GM23338 (cell line): ENCODE data around the gene MBNL3. TPM values are rescaled to one million over a fixed set of nuclear protein-coding genes. Genes with fewer than 3 reads are reported as not detected.

Experiments used
- ATAC-seq: fragments of 200-7000 bp; cut with Tn5 transposase; 3 replicates; pipeline ENCODE4 v1.9.1; 2020
- DNase-seq: peaks from one replicate; pipeline ENCODE4 v3.0.0-alpha.2; 2015; ENCODE audit warnings: low spot score
- H2AFZ ChIP-seq: fragments of 200-600 bp; sonication (generic); 2 replicates; pipeline ENCODE4 v1.8.0; 2016; ENCODE audit warnings: antibody characterized with exemption, mild to moderate bottlenecking, moderate library complexity
- H3F3A ChIP-seq: fragments of 200-600 bp; sonication (generic); replicated peaks from 2 replicates; pipeline ENCODE4 v1.8.0; 2017; ENCODE audit warnings: antibody characterized with exemption, mixed run types, low read depth
- H3K27ac ChIP-seq: fragments of 200-600 bp; sonication (generic); 2 replicates; pipeline ENCODE4 v1.6.1; 2016; ENCODE audit warnings: low read depth
- H3K27me3 ChIP-seq: fragments of 200-600 bp; sonication (generic); 2 replicates; pipeline ENCODE4 v1.8.0; 2016; ENCODE audit warnings: mild to moderate bottlenecking, mixed run types, moderate library complexity; ENCODE audit not compliant: insufficient read depth
- H3K36me3 ChIP-seq: fragments of 200-600 bp; sonication (generic); 2 replicates; pipeline ENCODE4 v1.8.0; 2016; ENCODE audit warnings: mild to moderate bottlenecking; ENCODE audit not compliant: insufficient read depth
- H3K4me1 ChIP-seq: fragments of 200-600 bp; sonication (generic); 2 replicates; pipeline ENCODE4 v1.8.0; 2016; ENCODE audit warnings: mild to moderate bottlenecking, moderate library complexity; ENCODE audit not compliant: insufficient read depth
- H3K4me2 ChIP-seq: fragments of 200-600 bp; sonication (generic); 2 replicates; pipeline ENCODE4 v1.7.1; 2017; ENCODE audit warnings: mixed run types
- H3K4me3 ChIP-seq: fragments of 200-600 bp; sonication (generic); 2 replicates; pipeline ENCODE4 v1.6.1; 2016; ENCODE audit warnings: mixed run types
- H3K79me2 ChIP-seq: fragments of 200-600 bp; sonication (generic); replicated peaks from 2 replicates; pipeline ENCODE4 v1.8.0; 2017; ENCODE audit warnings: mild to moderate bottlenecking; ENCODE audit not compliant: insufficient read depth
- H3K9me2 ChIP-seq: fragments of 200-600 bp; sonication (generic); 2 replicates; pipeline ENCODE4 v1.8.0; 2017; ENCODE audit not compliant: insufficient read depth
- H4K20me1 ChIP-seq: fragments of 200-600 bp; sonication (generic); replicated peaks from 2 replicates; pipeline ENCODE4 v1.8.0; 2017; ENCODE audit warnings: mild to moderate bottlenecking; ENCODE audit not compliant: insufficient read depth
- H3K27ac Mint-ChIP-seq: 2 replicates; pipeline ENCODE4 v1.8.0; 2020; ENCODE audit warnings: inconsistent platforms, mild to moderate bottlenecking, moderate library complexity, mixed read lengths
- H3K27me3 Mint-ChIP-seq: 3 replicates; pipeline ENCODE4 v1.8.0; 2022; ENCODE audit warnings: low read depth, mild to moderate bottlenecking, moderate library complexity, mixed read lengths, inconsistent platforms; ENCODE audit not compliant: insufficient read depth, poor library complexity
- H3K36me3 Mint-ChIP-seq: 3 replicates; pipeline ENCODE4 v1.8.0; 2021; ENCODE audit warnings: low read depth, mild to moderate bottlenecking, inconsistent platforms, moderate library complexity, mixed read lengths
- H3K4me1 Mint-ChIP-seq: 3 replicates; pipeline ENCODE4 v1.8.0; 2020; ENCODE audit warnings: mild to moderate bottlenecking, inconsistent platforms, mixed read lengths
- H3K4me3 Mint-ChIP-seq: 3 replicates; pipeline ENCODE4 v1.8.0; 2021; ENCODE audit warnings: moderate library complexity, mild to moderate bottlenecking, inconsistent platforms, mixed read lengths
- H3K9me3 Mint-ChIP-seq: 3 replicates; pipeline ENCODE4 v1.8.0; 2020; ENCODE audit warnings: moderate library complexity, mild to moderate bottlenecking, inconsistent platforms, mixed read lengths
- CREB1 ChIP-seq: fragments of 250-450 bp; sonication (Bioruptor Pico); IDR thresholded peaks from 2 replicates; pipeline ENCODE4 v1.5.0; 2020; ENCODE audit warnings: low read depth, mild to moderate bottlenecking, moderate library complexity
- EZH2 ChIP-seq: fragments of 200-600 bp; sonication (generic); IDR thresholded peaks from one replicate; pipeline ENCODE4 v1.8.0; 2017; ENCODE audit warnings: antibody characterized with exemption, mild to moderate bottlenecking, low read depth; ENCODE audit not compliant: unreplicated experiment
- EZH2phosphoT487 ChIP-seq: fragments of 200-600 bp; sonication (generic); IDR thresholded peaks from one replicate; pipeline ENCODE4 v1.8.1; 2018; ENCODE audit warnings: antibody characterized with exemption; ENCODE audit not compliant: unreplicated experiment
- JUNB ChIP-seq: IDR thresholded peaks from one replicate; pipeline ENCODE4 v1.6.1; 2016; ENCODE audit warnings: antibody characterized with exemption; ENCODE audit not compliant: unreplicated experiment
- NANOG ChIP-seq: IDR thresholded peaks from 2 replicates; pipeline ENCODE4 v1.6.1; 2016; ENCODE audit warnings: antibody characterized with exemption, borderline replicate concordance
- POLR2AphosphoS5 ChIP-seq: IDR thresholded peaks from 2 replicates; pipeline ENCODE4 v1.6.1; 2016; ENCODE audit warnings: antibody characterized with exemption, low read depth
- STAT1 ChIP-seq: IDR thresholded peaks from one replicate; pipeline ENCODE4 v1.6.1; 2016; ENCODE audit warnings: antibody characterized with exemption; ENCODE audit not compliant: unreplicated experiment
- ZNF114 ChIP-seq: fragments of 250-450 bp; sonication (Bioruptor Pico); IDR thresholded peaks from 2 replicates; pipeline ENCODE4 v1.5.0; 2020; ENCODE audit warnings: mild to moderate bottlenecking, moderate library complexity
- ZNF331 ChIP-seq: fragments of 250-450 bp; sonication (Bioruptor Pico); IDR thresholded peaks from 2 replicates; pipeline ENCODE4 v1.5.0; 2020; ENCODE audit warnings: low read depth, mild to moderate bottlenecking, moderate library complexity
- polyA plus RNA-seq: library from polyadenylated mRNA; unstranded; fragments of >200 nt; fragmentation: Nextera tagmentation; extraction: Ambion mirVana; gene quantifications from 2 replicates; pipeline ENCODE4 v1.2.1, GENCODE V29; 2016
- total RNA-seq: library from RNA; depleted of rRNA; stranded (reverse); fragments of >200 nt; shearing (Covaris generic); gene quantifications from 2 replicates; pipeline ENCODE4 v1.2.3, GENCODE V29; 2014
- TF ChIP-seq, protein P1 (sequence below): IDR thresholded peaks from 2 replicates; pipeline ENCODE4 v1.6.1; 2016; ENCODE audit warnings: antibody characterized with exemption
- TF ChIP-seq, protein P2 (sequence below), 2 experiments: fragments of 200-600 bp in 1 of 2; sonication (generic) in 1 of 2; conservative IDR thresholded peaks; 2 replicates each; pipeline versions ENCODE4 v1.5.1 to v1.6.1; 2016 to 2017; ENCODE audit warnings: antibody characterized with exemption in 2 of 2, low read depth in 2 of 2, mild to moderate bottlenecking in 2 of 2, moderate library complexity in 1 of 2
- TF ChIP-seq, protein P3 (sequence below): IDR thresholded peaks from one replicate; pipeline ENCODE4 v1.6.1; 2018; ENCODE audit warnings: antibody characterized with exemption; ENCODE audit not compliant: unreplicated experiment
- TF ChIP-seq, protein P4 (sequence below): fragments of 250-450 bp; sonication (Bioruptor Pico); IDR thresholded peaks from 2 replicates; pipeline ENCODE4 v1.5.0; 2020; ENCODE audit warnings: mild to moderate bottlenecking, moderate library complexity

Gene MBNL3
- total and polyA plus RNA-seq, 2 experiments from 2014 or later, result 2.3 to 2.4 TPM

DNA sequence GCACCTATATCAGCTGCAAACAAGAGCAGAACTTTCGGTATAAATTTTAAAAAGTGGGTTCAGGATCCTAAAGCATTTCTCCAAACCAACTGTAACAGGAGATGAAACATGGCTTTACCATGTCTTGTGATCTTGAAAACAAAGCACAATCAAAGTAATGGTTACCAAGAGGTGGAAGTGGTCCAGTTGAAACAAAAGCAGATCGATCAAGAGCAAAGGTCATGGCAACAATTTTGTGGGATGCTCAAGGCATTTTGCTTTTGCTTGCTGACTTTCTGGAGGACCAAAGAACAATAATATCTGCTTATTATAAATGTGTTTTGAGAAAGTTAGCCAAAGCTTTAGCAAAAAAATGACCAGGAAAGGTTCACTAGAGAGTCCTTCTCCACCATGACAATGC lies 152.7 kb downstream of the MBNL3 start:
- Histone ChIP-seq H3K4me3 (no peak overlapping the region), H3K79me2 (no peaks in the 10 kb centered on the region), H2AFZ (no peak overlapping the region), H3K36me3 (no peaks in the 10 kb centered on the region), H3K4me1 (no peaks in the 10 kb centered on the region), H3K27ac (no peak overlapping the region), H4K20me1 (no peaks in the 10 kb centered on the region), H3K4me2 (no peak overlapping the region), H3K27me3 (no peaks in the 10 kb centered on the region), H3F3A (no peaks in the 10 kb centered on the region), H3K9me2 (no peaks in the 10 kb centered on the region)
- no peak for ATAC-seq
- no peak for TF ChIP-seq JUNB
- no peak for TF ChIP-seq STAT1
- no peak for TF ChIP-seq ZNF331 (CRISPR knock-in tag)
- TF ChIP-seq POLR2AphosphoS5, result no peak
- TF ChIP-seq EZH2phosphoT487, result no peak
- TF ChIP-seq ZNF114 (CRISPR knock-in tag), result no peak
- no peak for TF ChIP-seq CREB1
- TF ChIP-seq NANOG, result no peak
- TF ChIP-seq, protein P1, sequence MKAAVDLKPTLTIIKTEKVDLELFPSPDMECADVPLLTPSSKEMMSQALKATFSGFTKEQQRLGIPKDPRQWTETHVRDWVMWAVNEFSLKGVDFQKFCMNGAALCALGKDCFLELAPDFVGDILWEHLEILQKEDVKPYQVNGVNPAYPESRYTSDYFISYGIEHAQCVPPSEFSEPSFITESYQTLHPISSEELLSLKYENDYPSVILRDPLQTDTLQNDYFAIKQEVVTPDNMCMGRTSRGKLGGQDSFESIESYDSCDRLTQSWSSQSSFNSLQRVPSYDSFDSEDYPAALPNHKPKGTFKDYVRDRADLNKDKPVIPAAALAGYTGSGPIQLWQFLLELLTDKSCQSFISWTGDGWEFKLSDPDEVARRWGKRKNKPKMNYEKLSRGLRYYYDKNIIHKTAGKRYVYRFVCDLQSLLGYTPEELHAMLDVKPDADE, result no peak
- TF ChIP-seq, protein P2, sequence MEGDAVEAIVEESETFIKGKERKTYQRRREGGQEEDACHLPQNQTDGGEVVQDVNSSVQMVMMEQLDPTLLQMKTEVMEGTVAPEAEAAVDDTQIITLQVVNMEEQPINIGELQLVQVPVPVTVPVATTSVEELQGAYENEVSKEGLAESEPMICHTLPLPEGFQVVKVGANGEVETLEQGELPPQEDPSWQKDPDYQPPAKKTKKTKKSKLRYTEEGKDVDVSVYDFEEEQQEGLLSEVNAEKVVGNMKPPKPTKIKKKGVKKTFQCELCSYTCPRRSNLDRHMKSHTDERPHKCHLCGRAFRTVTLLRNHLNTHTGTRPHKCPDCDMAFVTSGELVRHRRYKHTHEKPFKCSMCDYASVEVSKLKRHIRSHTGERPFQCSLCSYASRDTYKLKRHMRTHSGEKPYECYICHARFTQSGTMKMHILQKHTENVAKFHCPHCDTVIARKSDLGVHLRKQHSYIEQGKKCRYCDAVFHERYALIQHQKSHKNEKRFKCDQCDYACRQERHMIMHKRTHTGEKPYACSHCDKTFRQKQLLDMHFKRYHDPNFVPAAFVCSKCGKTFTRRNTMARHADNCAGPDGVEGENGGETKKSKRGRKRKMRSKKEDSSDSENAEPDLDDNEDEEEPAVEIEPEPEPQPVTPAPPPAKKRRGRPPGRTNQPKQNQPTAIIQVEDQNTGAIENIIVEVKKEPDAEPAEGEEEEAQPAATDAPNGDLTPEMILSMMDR (conservative IDR thresholded peaks at IDR 0.05; ENCODE audit: low read depth in 2 of 2), result no peak
- TF ChIP-seq, protein P3, sequence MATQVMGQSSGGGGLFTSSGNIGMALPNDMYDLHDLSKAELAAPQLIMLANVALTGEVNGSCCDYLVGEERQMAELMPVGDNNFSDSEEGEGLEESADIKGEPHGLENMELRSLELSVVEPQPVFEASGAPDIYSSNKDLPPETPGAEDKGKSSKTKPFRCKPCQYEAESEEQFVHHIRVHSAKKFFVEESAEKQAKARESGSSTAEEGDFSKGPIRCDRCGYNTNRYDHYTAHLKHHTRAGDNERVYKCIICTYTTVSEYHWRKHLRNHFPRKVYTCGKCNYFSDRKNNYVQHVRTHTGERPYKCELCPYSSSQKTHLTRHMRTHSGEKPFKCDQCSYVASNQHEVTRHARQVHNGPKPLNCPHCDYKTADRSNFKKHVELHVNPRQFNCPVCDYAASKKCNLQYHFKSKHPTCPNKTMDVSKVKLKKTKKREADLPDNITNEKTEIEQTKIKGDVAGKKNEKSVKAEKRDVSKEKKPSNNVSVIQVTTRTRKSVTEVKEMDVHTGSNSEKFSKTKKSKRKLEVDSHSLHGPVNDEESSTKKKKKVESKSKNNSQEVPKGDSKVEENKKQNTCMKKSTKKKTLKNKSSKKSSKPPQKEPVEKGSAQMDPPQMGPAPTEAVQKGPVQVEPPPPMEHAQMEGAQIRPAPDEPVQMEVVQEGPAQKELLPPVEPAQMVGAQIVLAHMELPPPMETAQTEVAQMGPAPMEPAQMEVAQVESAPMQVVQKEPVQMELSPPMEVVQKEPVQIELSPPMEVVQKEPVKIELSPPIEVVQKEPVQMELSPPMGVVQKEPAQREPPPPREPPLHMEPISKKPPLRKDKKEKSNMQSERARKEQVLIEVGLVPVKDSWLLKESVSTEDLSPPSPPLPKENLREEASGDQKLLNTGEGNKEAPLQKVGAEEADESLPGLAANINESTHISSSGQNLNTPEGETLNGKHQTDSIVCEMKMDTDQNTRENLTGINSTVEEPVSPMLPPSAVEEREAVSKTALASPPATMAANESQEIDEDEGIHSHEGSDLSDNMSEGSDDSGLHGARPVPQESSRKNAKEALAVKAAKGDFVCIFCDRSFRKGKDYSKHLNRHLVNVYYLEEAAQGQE, result no peak
- TF ChIP-seq, protein P4, sequence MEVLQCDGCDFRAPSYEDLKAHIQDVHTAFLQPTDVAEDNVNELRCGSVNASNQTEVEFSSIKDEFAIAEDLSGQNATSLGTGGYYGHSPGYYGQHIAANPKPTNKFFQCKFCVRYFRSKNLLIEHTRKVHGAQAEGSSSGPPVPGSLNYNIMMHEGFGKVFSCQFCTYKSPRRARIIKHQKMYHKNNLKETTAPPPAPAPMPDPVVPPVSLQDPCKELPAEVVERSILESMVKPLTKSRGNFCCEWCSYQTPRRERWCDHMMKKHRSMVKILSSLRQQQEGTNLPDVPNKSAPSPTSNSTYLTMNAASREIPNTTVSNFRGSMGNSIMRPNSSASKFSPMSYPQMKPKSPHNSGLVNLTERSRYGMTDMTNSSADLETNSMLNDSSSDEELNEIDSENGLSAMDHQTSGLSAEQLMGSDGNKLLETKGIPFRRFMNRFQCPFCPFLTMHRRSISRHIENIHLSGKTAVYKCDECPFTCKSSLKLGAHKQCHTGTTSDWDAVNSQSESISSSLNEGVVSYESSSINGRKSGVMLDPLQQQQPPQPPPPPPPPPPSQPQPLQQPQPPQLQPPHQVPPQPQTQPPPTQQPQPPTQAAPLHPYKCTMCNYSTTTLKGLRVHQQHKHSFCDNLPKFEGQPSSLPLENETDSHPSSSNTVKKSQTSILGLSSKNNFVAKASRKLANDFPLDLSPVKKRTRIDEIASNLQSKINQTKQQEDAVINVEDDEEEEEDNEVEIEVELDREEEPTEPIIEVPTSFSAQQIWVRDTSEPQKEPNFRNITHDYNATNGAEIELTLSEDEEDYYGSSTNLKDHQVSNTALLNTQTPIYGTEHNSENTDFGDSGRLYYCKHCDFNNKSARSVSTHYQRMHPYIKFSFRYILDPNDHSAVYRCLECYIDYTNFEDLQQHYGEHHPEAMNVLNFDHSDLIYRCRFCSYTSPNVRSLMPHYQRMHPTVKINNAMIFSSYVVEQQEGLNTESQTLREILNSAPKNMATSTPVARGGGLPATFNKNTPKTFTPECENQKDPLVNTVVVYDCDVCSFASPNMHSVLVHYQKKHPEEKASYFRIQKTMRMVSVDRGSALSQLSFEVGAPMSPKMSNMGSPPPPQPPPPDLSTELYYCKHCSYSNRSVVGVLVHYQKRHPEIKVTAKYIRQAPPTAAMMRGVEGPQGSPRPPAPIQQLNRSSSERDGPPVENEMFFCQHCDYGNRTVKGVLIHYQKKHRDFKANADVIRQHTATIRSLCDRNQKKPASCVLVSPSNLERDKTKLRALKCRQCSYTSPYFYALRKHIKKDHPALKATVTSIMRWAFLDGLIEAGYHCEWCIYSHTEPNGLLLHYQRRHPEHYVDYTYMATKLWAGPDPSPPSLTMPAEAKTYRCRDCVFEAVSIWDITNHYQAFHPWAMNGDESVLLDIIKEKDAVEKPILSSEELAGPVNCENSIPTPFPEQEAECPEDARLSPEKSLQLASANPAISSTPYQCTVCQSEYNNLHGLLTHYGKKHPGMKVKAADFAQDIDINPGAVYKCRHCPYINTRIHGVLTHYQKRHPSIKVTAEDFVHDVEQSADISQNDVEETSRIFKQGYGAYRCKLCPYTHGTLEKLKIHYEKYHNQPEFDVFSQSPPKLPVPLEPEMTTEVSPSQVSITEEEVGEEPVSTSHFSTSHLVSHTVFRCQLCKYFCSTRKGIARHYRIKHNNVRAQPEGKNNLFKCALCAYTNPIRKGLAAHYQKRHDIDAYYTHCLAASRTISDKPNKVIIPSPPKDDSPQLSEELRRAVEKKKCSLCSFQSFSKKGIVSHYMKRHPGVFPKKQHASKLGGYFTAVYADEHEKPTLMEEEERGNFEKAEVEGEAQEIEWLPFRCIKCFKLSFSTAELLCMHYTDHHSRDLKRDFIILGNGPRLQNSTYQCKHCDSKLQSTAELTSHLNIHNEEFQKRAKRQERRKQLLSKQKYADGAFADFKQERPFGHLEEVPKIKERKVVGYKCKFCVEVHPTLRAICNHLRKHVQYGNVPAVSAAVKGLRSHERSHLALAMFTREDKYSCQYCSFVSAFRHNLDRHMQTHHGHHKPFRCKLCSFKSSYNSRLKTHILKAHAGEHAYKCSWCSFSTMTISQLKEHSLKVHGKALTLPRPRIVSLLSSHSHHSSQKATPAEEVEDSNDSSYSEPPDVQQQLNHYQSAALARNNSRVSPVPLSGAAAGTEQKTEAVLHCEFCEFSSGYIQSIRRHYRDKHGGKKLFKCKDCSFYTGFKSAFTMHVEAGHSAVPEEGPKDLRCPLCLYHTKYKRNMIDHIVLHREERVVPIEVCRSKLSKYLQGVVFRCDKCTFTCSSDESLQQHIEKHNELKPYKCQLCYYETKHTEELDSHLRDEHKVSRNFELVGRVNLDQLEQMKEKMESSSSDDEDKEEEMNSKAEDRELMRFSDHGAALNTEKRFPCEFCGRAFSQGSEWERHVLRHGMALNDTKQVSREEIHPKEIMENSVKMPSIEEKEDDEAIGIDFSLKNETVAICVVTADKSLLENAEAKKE (CRISPR knock-in tag), result no peak
- TF ChIP-seq EZH2, result no peak
- Mint-ChIP-seq H3K9me3 (no peaks in the 10 kb centered on the region), H3K4me3 (no peak overlapping the region), H3K36me3 (no peaks in the 10 kb centered on the region), H3K4me1 (no peaks in the 10 kb centered on the region), H3K27ac (no peak overlapping the region), H3K27me3 (peaks cover 3% of the 10 kb centered on the region)
- no peak for DNase-seq
